ENCODE data around the gene TRAF7.
"Not testable (repeated sequence)": the region's sequence is repeated elsewhere in the genome, so short reads cannot be mapped to it uniquely, and the experiment has no call there.

The TRAF7 gene

DNA sequence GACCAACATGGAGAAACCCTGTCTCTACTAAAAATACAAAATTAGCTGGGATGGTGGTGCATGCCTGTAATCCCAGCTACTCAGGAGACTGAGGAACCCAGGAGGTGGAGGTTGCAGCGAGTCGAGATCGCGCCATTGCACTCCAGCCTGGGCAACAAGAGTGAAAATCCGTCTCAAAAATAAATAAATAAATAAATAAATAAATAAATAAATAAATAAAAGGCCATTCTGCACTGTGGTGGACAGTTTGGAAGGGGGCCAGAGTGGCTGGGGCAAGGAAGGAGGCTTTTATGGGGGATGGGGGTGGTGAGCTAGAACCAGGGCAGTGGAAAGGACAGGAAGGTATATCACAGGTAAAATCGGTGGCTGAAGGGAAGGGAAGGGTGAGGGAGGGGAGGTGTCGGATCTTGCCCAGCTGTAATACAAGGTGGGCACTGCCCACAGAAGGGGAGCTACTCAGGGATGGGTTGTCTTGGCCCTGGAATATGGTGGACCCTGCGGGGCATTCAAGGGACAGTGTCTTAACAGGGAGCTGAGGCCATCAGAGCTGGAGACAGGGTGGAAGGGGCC, 47.6 kb downstream of the TRAF7 start:
- not testable (repeated sequence) for DNase-seq (ENCODE audit: low read depth)

DNA sequence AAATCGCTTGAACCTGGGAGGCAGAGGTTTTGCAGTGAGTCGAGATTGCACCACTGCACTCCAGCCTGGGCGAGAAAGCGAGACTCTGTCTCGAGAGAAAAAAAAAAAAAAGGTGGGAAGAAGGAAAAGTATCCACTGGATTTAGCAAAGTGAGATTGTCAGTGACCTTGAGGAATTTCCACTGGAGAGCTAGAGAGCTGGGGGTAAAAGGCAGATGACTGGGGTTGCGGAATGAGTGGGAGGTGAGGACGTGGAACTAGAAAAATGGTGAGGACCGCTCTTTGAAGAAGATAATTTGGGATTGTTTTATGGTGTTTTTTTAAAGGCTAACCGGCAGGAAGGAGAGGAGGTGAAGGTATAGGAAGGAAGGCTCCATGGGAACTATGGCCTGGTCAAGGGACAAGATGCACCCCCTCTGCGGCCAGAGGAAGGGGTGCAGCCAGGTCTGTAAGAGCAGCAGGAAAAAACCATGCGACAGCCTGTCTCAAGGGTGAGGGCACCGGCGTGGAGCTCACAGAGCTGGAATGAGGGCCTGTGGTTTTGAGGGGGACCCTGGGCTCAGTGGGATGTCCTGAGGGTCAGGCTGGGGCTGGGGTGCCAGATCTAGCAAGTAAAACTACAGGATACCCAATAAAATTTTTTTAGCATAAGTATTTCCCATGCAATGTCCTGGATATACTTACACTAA, 49.0 kb downstream of the TRAF7 start:
- no peak for DNase-seq (ENCODE audit: low read depth)

DNA sequence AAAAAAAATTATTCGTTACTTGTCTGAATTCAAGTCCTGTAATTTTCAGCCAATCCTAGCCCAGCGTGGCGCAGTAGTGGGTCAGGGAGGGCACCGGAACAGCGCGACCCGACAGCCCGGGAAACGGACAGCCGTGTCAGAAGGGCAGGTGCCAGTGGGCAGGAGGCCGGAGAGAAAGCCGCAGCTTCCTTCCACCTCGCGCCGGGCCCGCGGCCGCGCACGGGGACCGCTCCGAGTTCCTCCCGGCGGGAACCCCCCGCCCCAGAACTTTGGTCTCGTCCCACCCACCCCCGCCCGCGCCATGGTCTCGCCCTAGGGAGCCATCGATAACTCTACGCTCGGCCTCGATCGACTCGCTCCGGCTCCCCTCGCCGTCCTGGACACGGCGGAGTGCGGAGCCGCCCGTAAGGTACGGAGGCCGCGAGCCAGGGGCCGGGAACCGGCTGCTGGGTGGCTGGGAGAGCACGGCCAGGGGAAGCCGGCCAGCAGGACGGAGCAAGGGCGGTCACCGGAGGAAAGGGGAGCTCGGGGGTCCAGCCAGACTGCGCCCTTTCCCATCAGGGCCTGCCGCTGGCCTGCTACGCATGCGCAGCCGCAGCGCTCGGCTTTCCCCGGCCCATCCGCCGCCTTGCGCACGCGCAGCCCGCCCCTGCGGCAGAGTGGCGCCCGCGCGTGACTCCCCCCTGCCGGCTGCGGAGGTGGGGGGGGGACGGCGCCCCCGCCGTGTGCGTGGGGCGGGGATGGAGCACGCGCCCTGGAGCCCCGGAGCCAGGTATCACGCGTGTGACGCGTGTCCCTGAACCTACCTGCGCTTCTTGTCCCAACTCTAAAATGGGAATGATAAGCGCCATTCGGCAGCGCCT, 49.8 kb downstream of the TRAF7 start, which contains the start of gene MLST8:
Gene MLST8 (plus strand): TSS at position 351 of the 863 bp plus-strand sequence. CDS start 632 bp downstream, outside the sequence.
- peak; percentile 87 for DNase-seq (ENCODE audit: low read depth)

DNA sequence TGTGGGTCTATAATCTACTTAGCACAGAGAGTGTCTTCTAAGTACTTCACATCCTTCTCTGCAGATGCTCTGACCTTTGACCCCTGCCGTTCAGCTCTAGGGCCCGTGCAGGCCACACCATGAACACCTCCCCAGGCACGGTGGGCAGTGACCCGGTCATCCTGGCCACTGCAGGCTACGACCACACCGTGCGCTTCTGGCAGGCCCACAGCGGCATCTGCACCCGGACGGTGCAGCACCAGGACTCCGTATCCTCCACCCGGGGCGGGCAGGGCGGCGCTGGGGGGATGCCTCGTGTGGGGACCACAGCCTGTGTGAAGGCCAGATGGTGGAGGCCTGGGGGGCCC, 50.4 kb downstream of the TRAF7 start:
- no peak for DNase-seq (ENCODE audit: low read depth)

DNA sequence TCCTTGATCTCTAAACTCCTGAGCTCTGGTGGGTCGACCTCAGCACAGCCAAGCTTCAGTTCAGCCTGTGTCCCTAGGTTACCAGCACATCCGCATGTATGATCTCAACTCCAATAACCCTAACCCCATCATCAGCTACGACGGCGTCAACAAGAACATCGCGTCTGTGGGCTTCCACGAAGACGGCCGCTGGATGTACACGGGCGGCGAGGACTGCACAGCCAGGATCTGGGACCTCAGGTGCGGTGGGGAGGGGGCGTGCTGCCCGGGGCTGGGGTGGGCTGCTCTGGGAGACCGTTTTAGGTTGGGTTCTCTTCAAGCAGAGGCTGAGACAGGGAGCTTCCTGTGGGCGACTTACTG, 50.8 kb downstream of the TRAF7 start:
- no peak for DNase-seq (ENCODE audit: low read depth)

DNA sequence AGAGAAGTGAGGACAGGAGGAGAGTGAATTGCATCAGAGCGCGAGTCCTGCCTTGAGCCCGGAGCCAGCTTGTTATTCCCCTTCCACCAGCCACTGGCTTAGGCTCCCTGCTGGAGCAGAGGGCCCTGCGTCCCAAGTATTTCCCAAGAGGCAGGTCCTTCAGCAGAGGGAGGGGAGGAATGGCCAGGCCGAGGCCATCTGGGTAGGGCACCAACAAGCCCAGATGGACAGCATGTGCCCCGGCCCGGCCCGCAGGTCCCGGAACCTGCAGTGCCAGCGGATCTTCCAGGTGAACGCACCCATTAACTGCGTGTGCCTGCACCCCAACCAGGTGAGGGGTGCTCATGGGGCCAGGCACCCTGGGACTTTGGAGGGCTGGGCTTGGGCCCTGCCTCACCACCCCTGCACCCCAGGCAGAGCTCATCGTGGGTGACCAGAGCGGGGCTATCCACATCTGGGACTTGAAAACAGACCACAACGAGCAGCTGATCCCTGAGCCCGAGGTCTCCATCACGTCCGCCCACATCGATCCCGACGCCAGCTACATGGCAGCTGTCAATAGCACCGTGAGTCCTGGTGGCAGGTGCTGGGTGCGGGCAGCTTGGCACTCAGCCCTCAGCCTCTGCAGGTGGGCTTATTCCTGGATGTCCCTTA, 51.3 kb downstream of the TRAF7 start:
- no peak for DNase-seq (ENCODE audit: low read depth)

DNA sequence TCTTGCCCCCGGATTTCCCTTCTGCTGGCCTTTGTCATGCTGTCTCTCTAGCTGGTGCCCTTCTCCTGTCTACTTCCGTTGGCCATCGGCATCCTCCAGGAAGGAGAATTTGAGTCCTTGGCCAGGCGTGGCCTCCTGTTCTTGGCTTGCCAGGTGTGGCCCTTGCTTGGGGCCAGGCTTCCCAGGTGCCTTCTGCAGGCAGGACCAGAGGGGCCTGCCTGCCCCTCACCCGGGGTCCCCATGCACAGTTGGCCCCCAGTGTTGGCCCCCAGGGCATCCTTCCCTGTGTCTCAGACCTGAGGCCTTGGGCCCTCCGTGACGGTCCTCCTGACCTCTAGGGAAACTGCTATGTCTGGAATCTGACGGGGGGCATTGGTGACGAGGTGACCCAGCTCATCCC, 52.3 kb downstream of the TRAF7 start:
- DNase-seq (ENCODE audit: low read depth) = no peak

DNA sequence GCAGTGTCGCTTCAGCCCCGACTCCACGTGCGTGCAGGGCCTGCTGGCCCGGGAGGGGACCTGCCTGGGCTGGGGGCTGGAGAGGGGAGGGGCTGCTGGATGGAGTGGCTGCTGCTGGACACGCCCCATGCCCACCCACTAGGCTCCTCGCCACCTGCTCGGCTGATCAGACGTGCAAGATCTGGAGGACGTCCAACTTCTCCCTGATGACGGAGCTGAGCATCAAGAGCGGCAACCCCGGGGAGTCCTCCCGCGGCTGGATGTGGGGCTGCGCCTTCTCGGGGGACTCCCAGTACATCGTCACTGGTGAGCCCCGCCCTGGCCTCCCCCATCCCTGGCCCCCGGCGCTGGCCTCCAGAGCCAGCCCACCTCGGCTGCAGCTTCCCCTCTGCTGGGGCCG, 52.7 kb downstream of the TRAF7 start:
- DNase-seq (ENCODE audit: low read depth) = no peak

DNA sequence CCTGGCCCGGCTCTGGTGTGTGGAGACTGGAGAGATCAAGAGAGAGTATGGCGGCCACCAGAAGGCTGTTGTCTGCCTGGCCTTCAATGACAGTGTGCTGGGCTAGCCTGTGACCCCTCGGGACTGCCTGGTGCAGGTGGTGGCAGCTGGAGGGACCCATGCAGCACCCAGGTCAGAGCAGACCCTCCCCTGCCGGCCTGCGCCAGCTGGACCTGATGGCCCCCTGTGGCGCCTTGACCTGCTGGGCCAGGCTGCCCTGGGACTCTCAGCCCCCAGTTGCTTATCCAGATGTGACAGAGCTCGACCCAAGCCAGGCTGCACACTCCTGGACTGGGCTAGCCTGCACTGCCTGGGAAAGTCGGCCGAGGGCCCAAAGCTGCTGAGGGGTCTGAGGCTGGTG, 53.2 kb downstream of the TRAF7 start:
- DNase-seq (ENCODE audit: low read depth) = no peak

DNA sequence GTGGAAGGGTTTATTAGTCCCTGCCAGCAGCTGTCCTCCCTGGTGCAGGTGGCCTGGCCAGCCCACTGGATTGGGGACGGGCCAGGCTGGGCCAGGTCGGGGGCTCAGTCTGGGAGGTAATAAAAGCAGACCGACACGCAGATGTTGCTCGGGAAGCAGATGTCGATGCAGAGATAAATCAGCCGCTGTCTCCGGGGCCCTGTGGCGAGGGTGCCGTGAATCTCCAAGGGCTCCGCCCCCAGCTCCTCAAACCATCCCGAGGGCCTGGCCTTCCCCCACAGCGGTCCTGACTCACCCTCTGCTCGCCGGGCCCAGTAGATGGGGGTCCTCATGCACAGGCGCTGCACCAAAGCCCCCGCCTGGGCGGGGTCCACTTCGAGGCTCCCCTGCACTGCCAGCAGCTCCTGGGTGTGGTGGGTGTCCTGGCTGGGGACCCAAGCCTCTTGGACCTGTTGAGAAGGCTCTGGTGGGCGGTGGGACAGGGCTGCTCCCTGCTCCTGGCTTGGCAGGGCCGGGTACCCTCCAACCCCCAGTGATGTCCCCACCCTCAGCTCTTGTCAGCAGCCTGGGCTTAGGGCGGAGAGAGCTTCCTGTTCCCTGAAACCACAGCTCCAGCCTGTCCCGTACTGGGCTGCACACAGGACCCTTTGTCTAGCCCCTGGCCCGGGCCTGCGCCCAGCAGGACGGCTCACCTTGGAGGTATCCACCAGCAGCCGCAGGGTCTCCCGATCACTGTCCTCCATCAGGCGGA, 53.9 kb downstream of the TRAF7 start:
- DNase-seq (ENCODE audit: low read depth) = no peak

DNA sequence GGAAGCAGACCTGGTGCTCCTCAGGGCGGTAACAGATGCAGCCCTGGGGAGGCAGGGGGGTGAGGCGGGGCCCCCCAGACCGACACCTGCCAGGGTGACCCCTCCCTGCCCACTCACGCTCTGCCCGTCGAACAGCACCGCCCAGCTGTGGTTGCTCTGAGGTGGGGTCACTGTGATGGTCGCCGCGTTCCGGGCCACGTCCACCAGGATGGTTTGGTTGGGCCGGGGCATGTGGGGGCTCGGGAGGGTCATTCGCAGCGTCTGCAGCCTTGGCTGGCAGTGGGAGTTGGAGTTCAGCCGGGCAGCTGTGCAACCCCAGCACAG, 54.4 kb downstream of the TRAF7 start:
- no peak for DNase-seq (ENCODE audit: low read depth)

DNA sequence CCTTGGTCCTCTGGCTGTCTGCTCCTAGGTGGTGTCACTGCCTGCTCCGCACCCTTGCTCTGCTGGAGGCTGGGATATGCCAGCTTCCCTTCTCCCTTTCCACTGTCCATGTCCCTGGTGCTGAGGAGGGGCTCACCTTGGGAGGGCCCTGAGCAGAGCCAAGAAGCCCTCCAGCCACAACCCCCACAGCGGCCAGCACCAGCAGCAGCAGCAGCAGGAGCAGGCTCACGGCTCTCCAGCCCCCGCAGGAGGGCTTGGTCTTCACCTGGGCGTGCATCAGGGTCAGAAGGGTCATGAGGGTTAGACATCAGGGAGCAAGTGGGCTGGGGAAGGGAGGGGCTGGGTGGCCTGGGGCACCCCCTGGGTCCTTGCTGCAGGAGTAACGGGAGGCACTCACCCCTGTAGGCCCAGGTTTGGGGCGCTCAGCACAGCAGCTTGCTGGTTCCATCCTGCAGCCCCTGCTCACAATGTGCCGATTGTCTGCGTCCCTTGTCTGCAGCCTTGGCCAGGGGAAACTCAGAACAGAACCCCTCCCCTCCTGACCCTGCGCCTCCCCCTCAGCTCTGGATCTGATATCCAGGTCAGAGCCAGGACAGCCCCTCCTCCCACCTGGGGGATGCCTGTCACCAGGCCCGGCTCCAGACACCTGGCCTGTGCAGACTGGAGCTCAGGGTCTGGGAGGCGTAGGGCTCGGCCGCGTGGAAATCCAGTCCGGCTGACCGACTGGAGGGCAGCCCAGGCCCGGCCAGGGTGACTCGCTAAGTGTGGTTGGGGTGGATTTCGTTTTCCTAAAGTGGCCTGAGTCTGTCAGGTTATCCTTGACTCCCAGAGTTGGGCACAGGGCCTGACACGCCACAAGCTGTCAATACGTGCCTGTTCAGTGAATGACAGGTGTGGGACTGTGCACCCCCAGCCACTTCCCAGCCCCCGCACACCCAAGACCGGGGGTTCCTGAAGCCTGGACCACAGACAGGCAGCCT, 55.1 kb downstream of the TRAF7 start, which contains the start of gene BRICD5:
Gene BRICD5 (minus strand): TSS at position 478 of the 980 bp plus-strand sequence. CDS start 30 bp downstream, at position 448.
- DNase-seq (ENCODE audit: low read depth) = no peak

DNA sequence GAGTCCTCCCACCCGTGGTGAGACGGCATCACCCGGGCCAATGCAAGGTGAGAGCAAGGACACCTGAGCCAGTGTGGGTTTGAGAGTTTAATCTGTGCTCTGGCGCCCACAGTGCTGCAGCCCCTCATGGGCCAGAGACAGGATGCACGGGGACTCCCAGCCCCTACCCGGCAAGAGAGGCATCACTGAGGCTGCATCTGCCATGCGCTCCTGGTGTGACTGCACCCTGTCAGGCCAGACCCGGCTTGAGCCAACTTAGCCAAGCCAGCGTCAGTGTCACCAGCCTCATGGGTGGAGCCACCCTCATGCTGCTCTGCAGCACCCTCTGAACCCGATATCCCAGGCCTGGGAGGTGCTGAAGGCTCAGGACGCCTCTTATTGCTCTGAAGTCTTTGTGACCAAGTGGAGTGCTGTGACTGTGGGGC, 56.4 kb downstream of the TRAF7 start:
- DNase-seq (ENCODE audit: low read depth) = no peak

DNA sequence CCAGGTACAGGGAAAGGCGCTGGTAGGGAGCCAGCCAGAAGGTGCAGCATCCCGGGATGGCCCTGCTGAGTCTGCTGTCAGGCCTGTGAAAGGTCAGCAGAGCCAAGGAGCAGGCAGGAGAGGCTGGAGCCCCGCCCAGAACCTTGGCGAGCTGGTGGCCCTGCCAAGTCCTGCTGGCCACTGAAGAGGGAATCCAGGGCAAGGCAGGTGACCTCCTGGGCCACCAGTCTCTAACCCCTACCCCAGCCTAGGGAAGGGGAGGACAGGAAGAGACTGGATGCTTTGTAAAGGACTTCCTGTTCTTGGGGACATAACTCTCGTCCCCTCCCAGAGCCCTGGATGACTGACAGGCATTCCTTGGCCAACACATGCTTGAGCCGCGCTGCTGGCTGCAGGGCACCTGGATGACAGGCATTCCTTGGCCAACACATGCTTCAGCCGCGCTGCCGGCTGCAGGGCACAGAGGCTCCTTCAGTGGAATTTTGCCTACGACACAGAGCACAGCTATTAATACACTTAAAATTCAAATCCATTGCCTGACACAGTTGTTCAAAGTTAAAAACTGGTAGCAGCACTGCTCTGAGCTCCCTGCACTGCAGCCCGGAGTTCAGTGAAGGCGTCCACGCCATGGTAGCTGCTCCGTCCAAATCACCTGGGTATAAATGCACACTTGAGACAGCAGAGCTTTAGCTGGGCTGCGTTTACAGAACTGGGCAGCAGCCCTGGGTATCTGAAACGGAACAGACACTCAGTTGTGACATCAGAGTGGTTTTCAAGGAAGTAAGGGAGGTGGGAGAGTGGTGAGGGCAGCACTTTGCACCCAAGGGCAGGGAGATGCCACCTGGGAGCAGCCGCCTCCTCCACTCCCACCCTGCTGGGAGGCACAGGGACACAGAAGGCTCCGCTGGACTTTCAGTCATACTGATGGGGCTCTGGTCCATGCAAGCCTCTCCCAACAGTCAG, 57.1 kb downstream of the TRAF7 start:
- no peak for DNase-seq (ENCODE audit: low read depth)

DNA sequence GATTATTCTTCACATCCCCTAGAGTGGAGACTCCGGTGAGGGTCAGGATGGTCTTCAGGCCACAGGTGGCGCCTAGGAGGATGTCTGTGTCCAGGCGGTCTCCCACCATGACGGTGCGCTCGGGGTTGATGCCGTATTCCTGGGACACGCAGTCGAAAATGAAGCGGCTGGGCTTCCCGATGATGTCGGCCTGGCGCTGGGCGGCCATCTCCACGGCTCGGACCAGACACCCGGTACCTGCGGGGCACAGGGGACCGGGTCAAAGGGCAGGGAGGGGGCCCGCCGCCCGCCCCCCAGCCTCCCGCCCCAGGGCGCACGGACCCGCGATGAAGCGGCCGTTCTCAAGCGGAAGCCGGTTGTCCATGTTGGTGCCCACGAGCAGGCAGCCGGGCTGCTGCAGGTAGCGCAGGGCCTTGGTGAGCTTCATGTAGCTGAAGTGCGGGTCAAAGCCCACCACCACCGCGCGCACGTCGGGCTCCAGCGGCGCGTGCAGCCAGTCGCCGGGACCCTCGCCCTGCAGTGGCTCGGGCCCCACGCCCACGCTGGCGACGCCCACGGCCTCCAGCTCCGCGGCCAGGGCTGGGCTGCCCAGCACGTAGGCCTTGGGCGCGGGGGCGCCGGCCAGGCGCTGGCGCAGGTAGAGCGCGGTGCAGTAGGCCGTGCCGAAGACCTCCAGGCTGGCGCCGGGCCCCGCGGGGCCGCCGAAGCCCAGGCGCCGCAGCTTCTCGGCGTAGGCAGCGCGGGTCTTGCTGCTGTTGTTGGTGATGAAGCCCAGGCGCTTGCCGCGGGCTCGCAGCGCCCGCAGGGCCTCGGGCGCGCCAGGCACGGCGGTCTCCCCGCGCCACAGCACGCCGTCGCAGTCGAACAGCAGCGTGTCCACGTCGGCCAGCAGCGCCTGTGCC, 58.5 kb downstream of the TRAF7 start:
- DNase-seq (ENCODE audit: low read depth) = no peak

DNA sequence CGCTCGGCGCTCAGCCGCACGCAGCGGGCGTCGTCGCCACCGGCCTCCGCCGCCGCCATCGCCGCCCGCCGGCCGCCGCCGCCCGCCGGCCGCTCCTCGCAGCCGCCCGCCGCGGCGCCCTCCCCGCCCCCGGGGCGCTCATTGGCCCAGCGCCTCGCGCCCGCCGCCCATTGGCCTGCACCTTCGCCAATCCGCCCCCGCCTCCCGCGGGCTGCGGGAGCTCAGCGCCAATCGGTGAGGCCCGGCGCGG, 59.1 kb downstream of the TRAF7 start, which contains the start of gene PGP:
Gene PGP (minus strand): TSS at position 122 of the 250 bp plus-strand sequence. CDS start 63 bp downstream, at position 59.
- no peak for DNase-seq (ENCODE audit: low read depth)

DNA sequence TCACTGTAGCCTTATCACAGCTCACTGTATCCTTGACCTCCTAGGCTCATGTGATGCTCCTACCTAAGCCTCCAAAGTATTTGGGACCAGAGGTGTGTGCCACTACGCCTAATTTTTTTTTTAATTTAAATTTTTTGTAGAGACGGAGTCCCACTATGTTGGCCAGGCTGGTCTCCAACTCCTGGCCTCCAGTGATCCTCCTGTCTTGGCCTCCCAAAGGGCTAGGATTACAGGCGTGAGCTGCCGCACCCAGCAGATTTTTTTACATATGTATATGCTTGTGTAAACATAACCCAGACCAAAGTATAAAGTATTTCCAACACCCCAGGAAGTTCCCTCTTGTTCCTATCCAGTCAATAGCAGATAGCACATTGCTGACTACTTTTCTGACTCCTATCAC, 60.7 kb downstream of the TRAF7 start:
- DNase-seq (ENCODE audit: low read depth) = no peak

DNA sequence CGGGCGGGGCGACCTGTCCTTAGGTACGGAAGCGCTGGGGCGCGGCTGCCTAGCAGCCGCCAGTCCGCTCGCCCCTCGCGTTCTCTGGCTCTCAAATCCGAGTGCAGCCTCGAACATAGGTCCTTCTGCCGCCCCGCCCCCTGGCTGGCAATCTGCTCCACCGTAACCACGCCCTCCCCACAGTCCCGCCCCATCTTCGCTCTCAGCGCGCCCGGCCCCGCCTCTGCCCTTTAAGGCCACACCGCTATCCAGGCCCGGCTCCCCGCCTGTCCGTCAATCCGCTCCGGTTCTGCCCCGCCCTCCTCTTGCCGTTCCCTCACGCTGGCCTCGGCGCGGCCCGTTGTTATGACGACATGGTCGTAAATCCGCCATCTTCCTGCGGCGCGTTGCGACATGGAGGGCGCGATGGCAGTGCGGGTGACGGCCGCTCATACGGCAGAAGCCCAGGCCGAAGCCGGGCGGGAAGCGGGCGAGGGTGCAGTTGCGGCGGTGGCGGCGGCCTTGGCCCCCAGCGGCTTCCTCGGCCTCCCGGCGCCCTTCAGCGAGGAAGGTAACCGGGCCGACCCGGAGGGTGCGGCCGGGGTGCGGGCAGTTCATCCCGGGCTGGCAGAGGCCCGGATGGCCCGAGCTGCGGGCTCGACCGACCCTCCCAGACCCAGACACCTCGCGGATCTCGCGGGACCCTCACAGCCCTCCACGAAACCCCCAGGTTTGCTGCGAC, 67.8 kb downstream of the TRAF7 start, which contains the start of gene E4F1:
Gene E4F1 (plus strand): TSS at position 371 of the 721 bp plus-strand sequence. CDS start 23 bp downstream, at position 394.
- DNase-seq (ENCODE audit: low read depth) = peak; percentile 100
